K562 (cell line): ENCODE data around the gene SPATA31C1. TPM values are rescaled to one million over a fixed set of nuclear protein-coding genes. Genes with fewer than 3 reads are reported as not detected.

ENCODE experiments used
- ATAC-seq: fragments of 200-7000 bp; cut with Tn5 transposase; 3 replicates; pipeline ENCODE4 v1.9.1; 2020; ENCODE audit warnings: moderate library complexity
- BruUV-seq: library from RNA; stranded (reverse); fragments of 400-500 nt; replicated peaks from 2 replicates; lab custom pipeline; 2021; lab: Mats Ljungman, UMichigan
- CTCF ChIA-PET: fragments of 300-600 bp; formaldehyde crosslinking; extraction: SDS; loops from one replicate; lab custom pipeline; 2021; ENCODE audit warnings: low intra/inter-chr PET ratio; lab: Yijun Ruan, JAX
- POLR2A ChIA-PET: fragments of 300-600, 350-650 bp; sonication (Branson Sonifier 250); formaldehyde crosslinking; extraction: SDS; loops from one replicate; lab custom pipeline; 2021; ENCODE audit warnings: antibody characterized with exemption, inconsistent platforms; lab: Yijun Ruan, JAX
- DNase-seq, 4 experiments: peaks; one replicate each; pipeline versions ENCODE4 v3.0.0 to v3.0.0-alpha.2; 2011 to 2018; ENCODE audit warnings: low spot score in 3 of 4, mixed read lengths in 3 of 4; ENCODE audit errors: extremely low read depth in 1 of 4
- FAIRE-seq: peaks from 2 replicates; lab custom pipeline; 2011; peaks lifted over from hg19 to GRCh38; lab: Jason Lieb, UNC
- H2AFZ ChIP-seq: 2 replicates; pipeline ENCODE4 v1.6.0; 2011; ENCODE audit warnings: low read depth, low read length, control low read depth, inconsistent platforms
- H3K27ac ChIP-seq: fragments of 200-600 bp; 3 replicates; pipeline ENCODE4 v1.8.0; 2011; ENCODE audit warnings: low read depth, mild to moderate bottlenecking, control low read depth, inconsistent platforms, low read length, moderate library complexity, mixed read lengths; ENCODE audit errors: extremely low read depth
- H3K27me3 ChIP-seq, 2 experiments: fragments of 300-600 bp in 1 of 2; 2 replicates in 1 of 2; 3 replicates in 1 of 2; pipeline versions ENCODE4 v1.6.0 to v1.8.0; 2011; ENCODE audit warnings: inconsistent platforms in 2 of 2, low read length in 2 of 2, mild to moderate bottlenecking in 1 of 2, mixed read lengths in 1 of 2, moderate library complexity in 1 of 2; ENCODE audit not compliant: control insufficient read depth in 2 of 2, insufficient read depth in 2 of 2
- H3K36me3 ChIP-seq: fragments of 300-600 bp; 3 replicates; pipeline ENCODE4 v1.8.0; 2011; ENCODE audit warnings: mild to moderate bottlenecking, low read length, inconsistent platforms; ENCODE audit not compliant: control insufficient read depth, insufficient read depth
- H3K4me1 ChIP-seq, 2 experiments: fragments of 200-600 bp in 1 of 2; replicated peaks in 1 of 2; 2 replicates in 1 of 2; 3 replicates in 1 of 2; pipeline versions ENCODE4 v1.5.1 to v1.8.0; 2011; ENCODE audit warnings: inconsistent platforms in 2 of 2, low read length in 2 of 2, mild to moderate bottlenecking in 1 of 2, mixed read lengths in 1 of 2, moderate library complexity in 1 of 2; ENCODE audit not compliant: control insufficient read depth in 2 of 2, insufficient read depth in 2 of 2
- H3K4me2 ChIP-seq: 2 replicates; pipeline ENCODE4 v1.6.1; 2011; ENCODE audit warnings: low read length, control low read depth, inconsistent platforms, mixed read lengths; ENCODE audit not compliant: insufficient read depth
- H3K4me3 ChIP-seq: fragments of 200-600 bp; sonication (generic), shearing (Covaris generic); 2 replicates; pipeline ENCODE4 v1.5.1; 2016; ENCODE audit warnings: control low read depth, inconsistent platforms
- H3K79me2 ChIP-seq: fragments of 200-600 bp; 3 replicates; pipeline ENCODE4 v1.8.0; 2011; ENCODE audit warnings: low read length, inconsistent platforms; ENCODE audit not compliant: control insufficient read depth, insufficient read depth
- H3K9ac ChIP-seq, 2 experiments: 2 replicates each; pipeline versions ENCODE4 v1.6.0 to v1.6.1; 2011; ENCODE audit warnings: low read depth in 2 of 2, low read length in 2 of 2, control low read depth in 1 of 2, inconsistent platforms in 1 of 2, mild to moderate bottlenecking in 1 of 2, mixed read lengths in 1 of 2; ENCODE audit not compliant: insufficient read depth in 1 of 2
- H3K9me1 ChIP-seq: one replicate; pipeline ENCODE4 v1.6.0; 2011; ENCODE audit warnings: inconsistent platforms, mild to moderate bottlenecking, low read length, moderate library complexity; ENCODE audit not compliant: control insufficient read depth, insufficient read depth
- H3K9me3 ChIP-seq: replicated peaks from 2 replicates; pipeline ENCODE4 v1.5.1; 2011; ENCODE audit warnings: low read depth, low read length, inconsistent platforms; ENCODE audit not compliant: control insufficient read depth, insufficient read depth
- H4K20me1 ChIP-seq: replicated peaks from 2 replicates; pipeline ENCODE4 v1.6.1; 2011; ENCODE audit warnings: low read length, inconsistent platforms, mixed read lengths; ENCODE audit not compliant: control insufficient read depth, insufficient read depth
- E2F5 ChIP-seq: sonication (generic); formaldehyde crosslinking; IDR thresholded peaks from 2 replicates; pipeline ENCODE4 v1.8.0; 2022; ENCODE audit warnings: mild to moderate bottlenecking, missing genetic modification reagents
- HNRNPK ChIP-seq: fragments of 200-400 bp; formaldehyde crosslinking; IDR thresholded peaks from one replicate; pipeline ENCODE4 v1.6.1; 2018; ENCODE audit warnings: mild to moderate bottlenecking, low read depth, low read length; ENCODE audit not compliant: poor library complexity, severe bottlenecking
- MLX ChIP-seq, 2 experiments: fragments of 450-650 bp in 1 of 2; sonication (generic) in 1 of 2; formaldehyde crosslinking; conservative IDR thresholded peaks; 2 replicates each; pipeline versions ENCODE4 v1.4.0 to v1.8.1; 2020 to 2022; ENCODE audit warnings: mild to moderate bottlenecking in 1 of 2, missing genetic modification reagents in 1 of 2
- MTA2 ChIP-seq: fragments of 450-650 bp; IDR thresholded peaks from 2 replicates; pipeline ENCODE4 v1.6.1; 2016; ENCODE audit warnings: low read depth
- SIRT6 ChIP-seq: IDR thresholded peaks from one replicate; pipeline ENCODE4 v1.6.1; 2012; ENCODE audit warnings: low read depth, mild to moderate bottlenecking, control low read depth, inconsistent platforms, low read length, moderate library complexity
- SPI1 ChIP-seq: IDR thresholded peaks from 2 replicates; pipeline ENCODE4 v1.6.1; 2011; ENCODE audit warnings: low read depth, low read length, control low read depth, borderline replicate concordance
- STAT6 ChIP-seq: sonication (generic); formaldehyde crosslinking; IDR thresholded peaks from 2 replicates; pipeline ENCODE4 v1.8.1; 2023; ENCODE audit warnings: mild to moderate bottlenecking, missing genetic modification reagents
- ZEB2 ChIP-seq: fragments of 450-650 bp; IDR thresholded peaks from 2 replicates; pipeline ENCODE4 v1.6.1; 2016
- ZFPM2 ChIP-seq: fragments of 250-450 bp; sonication (Bioruptor Pico); IDR thresholded peaks from 2 replicates; pipeline ENCODE4 v1.5.1; 2022; ENCODE audit warnings: mild to moderate bottlenecking
- ZNF609 ChIP-seq: sonication (generic); formaldehyde crosslinking; IDR thresholded peaks from 2 replicates; pipeline ENCODE4 v1.8.1; 2023; ENCODE audit warnings: missing genetic modification reagents, mild to moderate bottlenecking, borderline replicate concordance
- ZNF785 ChIP-seq: fragments of 250-450 bp; sonication (Bioruptor Pico); IDR thresholded peaks from 2 replicates; pipeline ENCODE4 v1.4.0; 2020; ENCODE audit warnings: mild to moderate bottlenecking
- WGBS: fragments of 100-300 bp; shearing (Covaris generic); methylation state at CpG from one replicate; pipeline ENCODE4 v1.1.6; 2016; ENCODE audit warnings: low coverage, mixed read lengths; ENCODE audit not compliant: insufficient coverage; ENCODE audit errors: missing lambda C conversion rate; 5-methylcytosine and 5-hydroxymethylcytosine counted together
- in situ Hi-C: fragments of 300-500 bp; cut with MboI; formaldehyde crosslinking; loops from 4 replicates; pipeline ENCODE4 v1.15.0; 2018; ENCODE audit warnings: inconsistent platforms, mixed read lengths
- intact Hi-C: fragments of 100-400 bp; cut with micrococcal nuclease; formaldehyde crosslinking; loops from 2 replicates; pipeline ENCODE4 v1.14.2; 2022
- polyA plus RNA-seq, 8 experiments: library from polyadenylated mRNA; depleted of rRNA in 4 of 8; stranded (reverse) in 5 of 8; unstranded in 3 of 8; fragments of >200 nt; fragmentation: Nextera tagmentation in 2 of 8; fragmentation: Illumina TruSeq in 1 of 8; extraction: Ambion mirVana in 2 of 8; extraction: Trizol in 1 of 8; gene quantifications; 2 replicates each; pipeline versions ENCODE4 v1.2.1 to v1.2.3, GENCODE V29; 2011 to 2014; ENCODE audit warnings: inconsistent platforms in 1 of 8, missing spikeins in 1 of 8
- total RNA-seq, 7 experiments: library from RNA; depleted of rRNA in 6 of 7; stranded (reverse); fragments of >200 nt in 6 of 7; fragmentation: Illumina TruSeq in 2 of 7; extraction: Trizol in 2 of 7; gene quantifications; 2 replicates each; pipeline versions ENCODE4 v1.2.1 to v1.2.3, GENCODE V29; 2011 to 2021; ENCODE audit warnings: low replicate concordance in 1 of 7

Gene SPATA31C1
- total and polyA plus RNA-seq, 9 of the 15 experiments (the other 6 are each of a cell fraction or from before 2014, with no cell fraction given), result 0.03 to 0.15 (median 0.05) TPM; not detected in 3

DNA sequence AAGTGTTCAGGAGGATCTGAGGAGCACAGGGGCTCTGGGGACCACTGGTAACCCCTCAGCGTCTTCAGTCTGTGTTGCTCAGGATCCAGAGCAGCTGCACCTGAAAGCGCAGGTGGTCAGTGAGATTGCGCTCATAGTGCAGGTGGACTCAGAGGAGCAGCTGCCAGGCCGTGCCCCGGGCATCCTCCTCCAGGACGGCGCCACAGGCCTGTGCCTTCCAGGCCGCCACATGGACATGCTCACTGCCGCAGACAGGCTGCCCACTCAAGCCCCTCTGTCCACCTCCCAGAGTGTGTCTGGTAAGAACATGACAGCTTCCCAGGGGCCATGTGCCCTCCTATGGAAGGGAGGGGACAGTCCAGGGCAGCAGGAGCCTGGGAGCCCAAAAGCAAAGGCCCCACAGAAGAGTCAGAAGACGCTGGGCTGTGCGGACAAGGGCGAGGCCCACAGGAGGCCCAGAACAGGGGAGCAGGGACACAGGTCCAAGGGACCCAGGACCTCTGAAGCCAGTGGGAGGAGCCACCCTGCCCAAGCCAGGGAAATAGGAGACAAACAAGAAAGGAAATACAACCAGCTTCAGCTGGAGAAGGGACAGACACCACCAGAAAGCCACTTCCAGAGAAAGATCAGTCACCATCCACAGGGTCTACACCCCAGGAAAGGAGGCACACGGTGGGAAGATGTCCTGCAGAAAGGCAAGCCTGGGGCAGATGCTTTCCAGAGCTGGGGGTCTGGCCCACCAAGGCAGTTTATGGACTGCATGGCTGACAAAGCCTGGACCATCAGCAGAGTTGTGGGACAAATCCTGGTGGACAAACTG lies 29.9 kb upstream of the SPATA31C1 start (continued):
- TF ChIP-seq STAT6 (no peak), MTA2 (no peak), ZNF785 (no peak), SIRT6 (no peak)

- FAIRE-seq, result no peak
- CTCF ChIA-PET, result no interaction called here
- intact Hi-C loops (no loop called here), in situ Hi-C loops (no loop called here)
- Histone ChIP-seq H3K9me3 (no peaks in the 10 kb centered on the region), H4K20me1 (no peaks in the 10 kb centered on the region), H3K9me1 (no peaks in the 10 kb centered on the region), H3K4me3 (no peak overlapping the region), H3K27me3 (peaks cover 0 to 43% of the 10 kb centered on the region in 2 experiments; a peak in 2 of 5 replicates), H3K27ac (no peak overlapping the region), H3K79me2 (no peaks in the 10 kb centered on the region), H3K9ac (no peak overlapping the region), H3K4me2 (no peak overlapping the region), H3K4me1 (peaks cover 0 to 6% of the 10 kb centered on the region in 2 experiments; a peak in 1 of 5 replicates), H2AFZ (no peak overlapping the region), H3K36me3 (no peaks in the 10 kb centered on the region)
- WGBS, result 0% methylated on average over 2 of the region's 6 CpGs
- POLR2A ChIA-PET, result no interaction called here
- no peak for ATAC-seq
- no TSS peak for BruUV-seq
- DNase-seq, result no peak
- no peak for TF ChIP-seq ZEB2
- TF ChIP-seq MLX (CRISPR knock-in tag; conservative IDR thresholded peaks at IDR 0.05), result no peak
- TF ChIP-seq ZNF609, result no peak
- no peak for TF ChIP-seq HNRNPK
- TF ChIP-seq SPI1, result no peak
- no peak for TF ChIP-seq E2F5 (CRISPR knock-in tag)
- no peak for TF ChIP-seq ZFPM2 (CRISPR knock-in tag)
Observed at GRCh38 chr9:87888501-87888900, 29.3 kb upstream of the SPATA31C1 start.
